Activated CD8-positive, alpha-beta memory T cell treated with anti-CD3 and anti-CD28 coated beads, Interleukin-2, amount 50 U/mL, for 24 hours (primary cell): ENCODE data around the gene ALPL.
"Not testable (repeated sequence)": the region's sequence is repeated elsewhere in the genome, so short reads cannot be mapped to it uniquely, and the experiment has no call there.

Source experiments
- DNase-seq: peaks from one replicate; pipeline ENCODE4 v3.0.0-alpha.2; 2020; ENCODE audit errors: extremely low read depth

The ALPL gene

DNA sequence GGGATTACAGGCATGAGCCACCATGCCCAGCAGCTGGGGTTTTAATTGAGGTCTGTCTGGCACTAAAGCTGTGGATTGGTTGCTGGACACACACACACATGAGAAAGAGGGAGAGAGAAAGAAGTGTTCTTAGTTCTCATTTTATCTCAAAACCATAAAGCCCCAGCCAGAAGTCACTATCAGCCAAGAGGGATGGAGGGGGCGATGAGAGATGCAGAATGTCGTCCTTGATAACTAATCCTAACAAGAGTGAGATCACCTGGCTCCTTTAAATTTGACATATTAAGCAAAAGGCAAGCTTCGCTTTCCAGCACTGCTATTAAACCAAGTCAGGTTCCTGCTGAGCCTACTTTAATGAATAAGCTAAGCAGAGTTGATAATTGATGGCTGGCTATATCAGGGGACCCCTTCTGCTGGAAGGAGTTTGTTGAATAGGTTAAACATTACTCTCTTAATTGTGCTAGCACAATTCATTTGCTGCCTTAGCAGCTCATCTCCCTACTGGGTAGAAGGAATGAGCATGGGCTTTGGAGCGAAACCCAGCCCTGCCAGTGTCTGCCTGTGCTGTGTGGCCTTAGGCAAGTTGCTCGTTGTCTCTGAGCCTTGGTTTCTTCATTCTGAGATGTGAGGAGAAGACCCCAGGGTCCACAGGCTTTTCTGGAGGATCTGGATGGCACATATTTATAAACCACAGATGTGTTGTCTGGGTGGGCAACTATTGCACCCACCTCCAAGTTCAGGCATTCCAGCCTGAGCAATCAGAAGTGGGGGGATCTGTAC, 50.8 kb downstream of the ALPL start:
- no peak for DNase-seq

DNA sequence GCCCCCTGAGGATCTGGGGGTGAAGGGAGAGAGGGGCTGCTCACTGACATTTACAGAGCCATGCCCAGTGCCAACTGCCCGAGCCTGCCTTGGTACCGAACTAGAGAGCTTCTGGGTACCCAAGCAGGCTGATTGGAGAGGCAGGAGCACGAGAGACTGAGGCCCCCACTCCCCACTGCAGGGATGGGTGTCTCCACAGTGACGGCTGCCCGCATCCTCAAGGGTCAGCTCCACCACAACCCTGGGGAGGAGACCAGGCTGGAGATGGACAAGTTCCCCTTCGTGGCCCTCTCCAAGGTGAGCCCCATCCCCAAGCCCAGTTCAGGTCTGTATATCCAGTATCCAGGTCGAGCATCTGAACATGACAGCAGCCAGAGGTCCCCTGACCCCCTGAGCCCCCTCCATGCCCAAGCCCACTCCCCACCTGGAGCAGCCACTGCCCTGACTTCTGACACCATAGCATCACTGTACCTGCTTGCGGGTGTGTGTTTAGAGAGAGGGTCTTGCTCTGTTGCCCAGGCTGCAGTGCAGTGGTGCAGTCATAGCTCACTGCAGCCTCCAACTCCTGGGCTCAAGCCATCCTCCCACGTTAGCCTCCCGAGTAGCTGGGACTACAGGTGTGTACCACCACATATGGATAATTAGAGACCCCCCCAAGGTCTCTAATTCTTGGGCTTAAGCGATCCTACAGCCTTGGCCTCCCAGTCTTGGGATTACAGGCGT, 51.9 kb downstream of the ALPL start:
- no peak for DNase-seq

DNA sequence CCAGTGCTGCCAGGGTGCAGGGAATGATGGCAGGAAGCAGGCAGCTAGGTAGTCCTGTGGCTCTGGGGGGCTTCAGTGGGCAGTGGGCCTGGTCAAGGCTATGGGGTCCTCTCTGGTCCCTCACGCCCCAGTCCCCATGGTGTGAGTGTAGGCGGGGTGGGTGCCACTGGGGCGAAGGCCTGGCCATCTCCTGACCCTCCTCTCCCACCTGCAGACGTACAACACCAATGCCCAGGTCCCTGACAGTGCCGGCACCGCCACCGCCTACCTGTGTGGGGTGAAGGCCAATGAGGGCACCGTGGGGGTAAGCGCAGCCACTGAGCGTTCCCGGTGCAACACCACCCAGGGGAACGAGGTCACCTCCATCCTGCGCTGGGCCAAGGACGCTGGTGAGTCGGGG, 53.7 kb downstream of the ALPL start:
- no peak for DNase-seq

DNA sequence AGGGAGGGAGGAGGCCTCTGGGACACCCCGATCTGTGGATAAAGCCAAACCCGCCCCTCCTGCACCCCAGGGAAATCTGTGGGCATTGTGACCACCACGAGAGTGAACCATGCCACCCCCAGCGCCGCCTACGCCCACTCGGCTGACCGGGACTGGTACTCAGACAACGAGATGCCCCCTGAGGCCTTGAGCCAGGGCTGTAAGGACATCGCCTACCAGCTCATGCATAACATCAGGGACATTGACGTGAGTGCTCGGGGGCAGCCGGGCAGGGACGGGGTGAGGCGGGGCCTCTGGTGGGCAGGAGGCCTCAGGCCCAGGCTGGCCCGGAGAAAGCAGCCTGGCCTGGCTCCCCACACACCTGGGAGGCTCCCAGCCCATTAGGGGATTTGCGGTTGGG, 54.7 kb downstream of the ALPL start:
- no peak for DNase-seq

DNA sequence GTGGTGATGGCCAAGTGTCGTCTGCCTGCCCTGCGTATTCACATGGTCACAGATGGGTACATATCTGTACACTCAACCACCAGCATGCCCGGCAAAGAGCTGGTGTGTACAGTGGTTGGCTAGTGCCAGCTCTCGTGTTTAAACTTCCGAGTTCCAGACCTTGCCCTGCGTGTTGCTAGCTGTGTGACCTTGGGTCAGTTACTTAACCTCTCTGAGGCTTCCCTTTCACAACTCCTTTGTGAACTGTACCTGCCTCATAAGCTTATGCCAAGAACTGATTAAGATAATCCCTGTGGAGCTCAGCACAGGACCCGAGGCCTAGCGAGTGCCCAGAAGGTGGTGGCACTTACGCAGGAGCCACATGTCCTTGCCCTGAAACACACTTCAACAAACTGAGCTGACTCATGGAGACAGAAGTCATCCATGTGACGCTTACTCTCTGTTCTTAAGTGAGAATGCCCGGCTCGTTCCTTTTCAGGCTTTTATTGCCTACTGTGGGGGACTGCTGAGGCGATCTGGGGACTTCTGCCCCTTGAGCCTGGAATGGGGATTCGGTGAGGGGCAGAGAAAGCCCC, 55.4 kb downstream of the ALPL start:
- DNase-seq = no peak

DNA sequence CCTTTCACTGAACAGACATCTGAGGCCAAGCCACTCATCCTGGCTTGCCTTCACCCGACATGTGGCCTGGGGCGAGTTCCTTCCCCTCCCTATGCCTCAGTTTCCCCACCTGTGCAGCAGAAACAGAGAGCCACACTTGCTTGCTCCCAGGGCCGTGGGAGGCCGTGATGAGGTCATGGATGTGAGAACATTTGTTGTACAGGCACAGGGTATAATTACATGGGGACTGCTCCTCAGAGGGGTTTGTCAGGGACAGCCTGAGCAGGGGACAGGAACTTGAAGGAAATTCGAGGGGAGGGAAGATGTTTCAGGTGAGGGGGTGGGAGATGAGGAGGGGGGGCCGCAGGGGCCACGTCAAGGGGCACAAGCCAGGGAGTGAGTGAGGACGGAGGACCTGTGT, 56.1 kb downstream of the ALPL start:
- DNase-seq = no peak

DNA sequence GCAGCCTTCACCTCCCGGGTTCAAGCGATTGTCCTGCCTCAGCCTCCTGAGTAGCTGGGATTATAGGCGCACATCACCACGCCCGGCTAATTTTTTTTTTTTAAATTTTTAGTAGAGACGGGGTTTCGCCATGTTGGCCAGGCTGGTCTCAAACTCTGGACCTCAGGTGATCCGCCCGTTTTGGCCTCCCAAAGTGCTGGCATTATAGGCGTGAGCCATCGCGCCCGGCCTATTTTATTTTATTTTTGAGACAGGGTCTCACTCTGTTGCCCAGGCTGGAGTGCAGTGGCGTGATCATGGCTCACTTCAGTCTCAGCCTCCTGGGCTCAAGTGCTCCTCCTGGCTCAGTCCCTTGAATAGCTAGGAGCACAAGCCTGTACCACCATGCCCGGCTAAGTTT, 57.1 kb downstream of the ALPL start:
- not testable (repeated sequence) for DNase-seq

DNA sequence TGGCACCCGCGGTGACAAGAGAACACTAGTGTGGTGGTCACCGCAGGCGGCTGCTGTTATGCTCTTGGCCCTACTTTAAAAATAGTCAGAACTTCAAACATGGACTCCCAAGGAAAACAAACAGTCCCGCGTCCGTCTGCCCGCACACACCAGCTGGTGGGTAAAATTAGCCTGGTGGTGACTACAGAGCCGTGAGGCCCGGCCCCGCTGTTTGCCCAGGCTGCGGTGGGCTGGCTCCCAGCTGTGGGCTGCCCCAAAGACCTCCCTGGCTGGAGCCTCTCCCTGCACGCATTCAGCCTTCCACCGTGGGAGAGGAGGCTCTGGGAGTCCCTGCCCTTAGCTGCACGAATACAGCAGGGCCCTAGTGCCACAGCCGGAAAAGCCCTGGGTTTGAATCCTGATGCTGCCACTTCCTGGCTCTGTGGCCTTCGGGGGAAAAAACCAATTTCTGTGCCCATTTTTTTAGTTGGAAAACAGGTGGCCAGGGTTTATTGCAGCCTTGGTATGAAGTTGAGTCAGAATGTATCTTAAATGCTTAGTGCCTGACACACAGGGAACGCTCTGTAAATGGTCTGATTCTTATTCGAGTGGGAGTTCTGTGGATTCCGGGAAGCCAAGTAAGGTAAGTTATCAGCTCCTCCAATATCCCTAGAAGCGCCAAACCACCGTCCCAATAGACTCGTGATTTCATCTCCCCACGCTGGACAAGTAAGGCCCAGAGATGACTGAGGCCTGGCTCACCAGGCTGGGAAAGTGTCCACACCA, 58.2 kb downstream of the ALPL start:
- no peak for DNase-seq

DNA sequence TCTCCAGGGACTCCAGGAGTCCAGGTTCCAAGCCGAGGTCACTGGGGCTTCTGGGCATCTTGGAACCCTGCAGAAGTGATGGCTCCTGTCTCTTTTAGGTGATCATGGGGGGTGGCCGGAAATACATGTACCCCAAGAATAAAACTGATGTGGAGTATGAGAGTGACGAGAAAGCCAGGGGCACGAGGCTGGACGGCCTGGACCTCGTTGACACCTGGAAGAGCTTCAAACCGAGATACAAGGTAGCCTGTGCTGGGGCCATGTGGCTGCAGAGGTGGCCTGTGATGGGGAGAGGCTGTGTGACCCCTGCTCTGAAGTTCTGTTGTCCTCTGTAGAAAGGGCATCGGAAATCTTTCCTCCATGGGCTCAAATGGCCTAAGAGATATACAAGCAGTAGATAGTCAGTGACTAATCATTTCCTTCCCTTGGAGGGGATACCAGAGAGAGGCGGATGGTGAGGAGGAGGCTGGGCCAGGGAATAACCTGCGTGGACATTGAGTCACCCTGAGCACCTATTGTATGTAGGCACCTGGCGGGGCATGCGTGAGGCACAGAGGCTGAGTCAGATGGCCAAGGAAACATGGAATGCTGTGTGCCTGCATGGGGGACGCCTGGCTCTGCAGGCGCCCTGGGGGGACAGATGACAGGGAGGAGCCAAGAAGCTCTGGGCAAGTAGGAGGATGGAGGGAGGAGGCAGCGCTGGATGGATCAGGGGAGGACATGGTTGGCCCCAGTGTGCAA, 59.0 kb downstream of the ALPL start:
- DNase-seq = no peak

DNA sequence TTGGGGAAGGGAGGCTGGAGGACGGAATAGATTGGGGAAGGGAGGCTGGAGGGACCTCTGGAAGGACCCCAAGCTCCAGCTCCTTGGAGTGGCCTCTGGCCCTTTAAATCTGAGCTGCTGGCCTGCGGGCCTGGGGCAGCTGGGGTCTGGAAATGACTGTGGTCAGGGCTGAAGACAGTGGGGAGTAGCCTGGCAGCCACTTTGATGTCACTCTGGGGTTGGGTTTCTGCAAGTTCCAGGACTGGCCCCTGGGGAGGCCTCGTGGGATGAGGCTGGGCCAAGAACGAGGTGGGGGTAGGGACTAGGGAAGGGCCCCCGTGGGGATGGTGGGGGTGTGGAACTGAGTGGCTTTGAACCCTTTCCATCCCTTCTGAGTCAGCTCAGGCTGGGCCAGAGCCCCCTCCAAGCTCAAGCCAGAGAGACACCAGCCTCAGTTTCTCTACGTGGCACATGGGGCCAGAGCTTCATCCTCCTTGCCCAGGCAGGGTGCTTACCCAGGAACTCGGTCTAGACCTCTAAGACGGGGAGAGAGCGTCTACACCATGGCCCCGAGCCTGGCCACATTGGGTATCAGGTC, 59.7 kb downstream of the ALPL start:
- no peak for DNase-seq

DNA sequence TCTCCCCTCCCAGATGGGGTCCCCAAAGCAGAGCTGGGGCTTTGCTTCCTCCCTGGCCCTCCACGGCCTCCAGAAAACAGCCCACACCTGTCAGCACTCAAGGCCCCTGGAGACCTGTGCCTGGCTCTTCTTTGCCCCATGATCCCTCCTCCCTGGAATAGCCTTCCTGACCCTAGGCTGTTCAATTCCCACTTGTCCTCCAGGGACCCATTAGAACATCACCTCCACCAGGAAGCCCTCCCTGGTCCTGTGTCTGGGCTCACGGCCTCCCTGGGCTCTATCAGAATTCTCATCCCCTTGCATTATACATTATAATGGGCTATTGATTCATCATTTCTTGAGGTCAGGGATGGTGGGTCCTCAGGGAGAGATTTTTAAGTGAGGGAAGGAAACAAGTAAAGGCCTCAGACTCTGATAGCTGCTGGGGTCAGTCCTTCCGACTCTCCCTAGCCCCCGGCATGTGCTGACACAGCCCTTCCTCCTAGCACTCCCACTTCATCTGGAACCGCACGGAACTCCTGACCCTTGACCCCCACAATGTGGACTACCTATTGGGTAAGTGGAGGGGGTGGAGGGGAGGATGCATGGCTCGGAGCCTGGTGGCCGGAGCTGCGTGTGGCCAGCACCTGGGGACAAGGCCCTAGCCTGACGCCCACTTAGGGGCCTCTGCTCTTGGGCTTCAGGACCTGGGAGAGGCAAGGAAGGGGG, 60.8 kb downstream of the ALPL start:
- no peak for DNase-seq

DNA sequence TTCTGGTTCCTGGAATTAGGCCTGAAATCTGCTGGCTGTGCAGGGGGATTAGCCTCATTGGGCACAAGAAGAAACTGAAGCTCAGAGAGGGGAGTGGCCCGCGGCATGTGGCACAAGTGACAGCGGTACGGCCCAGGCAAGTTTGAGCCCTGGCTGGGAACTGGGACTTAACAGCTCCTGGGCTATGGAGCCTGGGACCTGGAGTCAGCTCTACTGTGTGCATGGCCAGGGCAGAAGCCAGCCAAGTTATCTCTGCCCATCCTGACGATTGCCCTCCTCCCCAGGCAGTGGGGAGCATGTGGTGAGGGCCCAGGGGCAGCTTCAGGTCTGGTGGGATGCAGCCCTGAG, 61.3 kb downstream of the ALPL start:
- no peak for DNase-seq

DNA sequence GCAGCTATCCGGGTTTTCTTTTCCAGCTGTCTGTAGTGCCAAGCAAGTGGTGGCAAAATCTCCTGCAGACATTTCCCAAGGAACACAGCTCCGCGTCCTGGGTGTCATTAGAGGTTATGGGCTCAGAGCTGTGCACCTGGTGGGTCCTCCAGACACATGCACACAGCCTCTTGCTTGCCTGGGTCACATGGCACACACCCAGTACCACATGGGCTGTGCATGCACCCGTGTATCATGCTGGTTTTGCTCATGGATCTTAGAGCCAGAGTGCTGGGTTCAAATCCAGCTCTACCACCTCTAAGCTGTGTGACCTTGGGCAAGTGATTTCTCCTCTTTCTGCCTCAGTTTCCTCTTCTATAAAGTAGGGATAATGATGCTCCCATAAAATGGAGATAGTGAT, 61.7 kb downstream of the ALPL start:
- no peak for DNase-seq

DNA sequence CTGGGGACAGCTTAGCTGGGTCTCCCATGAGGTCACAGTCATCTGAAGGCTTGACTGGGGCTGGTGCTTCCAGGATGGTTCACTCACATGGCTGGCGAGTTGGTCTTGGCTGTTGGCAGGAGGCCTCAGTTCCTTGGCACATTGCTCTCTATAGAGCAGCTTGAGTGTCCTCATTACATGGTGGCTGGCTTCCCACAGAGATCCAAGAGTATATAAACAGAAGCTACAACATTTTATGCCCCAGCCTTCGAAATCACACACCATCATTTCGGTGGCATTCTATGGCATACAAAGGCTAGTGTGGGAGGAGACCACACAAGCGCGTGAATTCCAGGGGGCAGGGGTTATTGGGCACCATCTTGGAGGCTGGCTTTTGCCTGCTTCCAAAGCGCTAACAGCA, 63.0 kb downstream of the ALPL start:
- no peak for DNase-seq

DNA sequence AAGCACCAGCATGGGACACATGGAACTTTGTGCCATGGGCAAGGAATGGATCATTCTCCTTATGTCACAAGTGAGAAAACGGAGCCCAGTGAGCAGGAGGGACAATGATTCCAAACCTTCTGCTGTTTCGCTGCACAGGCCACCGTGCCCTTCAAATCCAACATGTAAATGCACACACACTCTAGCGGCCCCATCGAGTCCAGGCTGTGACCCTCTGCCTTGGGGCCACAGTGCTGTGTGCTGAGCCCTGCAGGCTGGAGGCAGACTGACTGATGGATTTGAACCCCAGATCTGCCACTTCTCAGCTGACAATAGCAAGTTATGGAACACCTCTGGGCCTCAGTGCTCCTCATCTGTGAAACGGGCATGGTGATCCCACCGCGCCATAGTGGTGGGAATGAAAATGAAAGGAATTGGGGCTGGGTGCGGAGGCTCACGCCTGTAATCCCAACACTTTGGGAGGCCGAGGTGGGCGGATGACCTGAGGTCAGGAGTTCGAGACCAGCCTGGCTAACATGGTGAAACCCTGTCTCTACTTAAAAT, 63.6 kb downstream of the ALPL start:
- no peak for DNase-seq

DNA sequence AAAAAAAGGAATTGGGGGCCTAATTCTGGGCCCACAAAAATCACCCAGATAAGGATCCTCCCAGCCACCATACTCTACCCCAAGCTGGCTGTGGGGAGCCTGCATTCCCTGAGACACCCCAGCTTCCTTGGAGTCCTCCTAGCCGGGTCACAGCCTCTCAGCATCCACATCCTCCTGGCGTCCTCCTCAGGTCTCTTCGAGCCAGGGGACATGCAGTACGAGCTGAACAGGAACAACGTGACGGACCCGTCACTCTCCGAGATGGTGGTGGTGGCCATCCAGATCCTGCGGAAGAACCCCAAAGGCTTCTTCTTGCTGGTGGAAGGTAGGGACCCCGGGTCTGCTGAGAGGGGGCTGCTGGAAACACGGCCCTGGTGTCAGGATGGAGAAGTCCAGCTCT, 64.3 kb downstream of the ALPL start:
- DNase-seq = no peak

DNA sequence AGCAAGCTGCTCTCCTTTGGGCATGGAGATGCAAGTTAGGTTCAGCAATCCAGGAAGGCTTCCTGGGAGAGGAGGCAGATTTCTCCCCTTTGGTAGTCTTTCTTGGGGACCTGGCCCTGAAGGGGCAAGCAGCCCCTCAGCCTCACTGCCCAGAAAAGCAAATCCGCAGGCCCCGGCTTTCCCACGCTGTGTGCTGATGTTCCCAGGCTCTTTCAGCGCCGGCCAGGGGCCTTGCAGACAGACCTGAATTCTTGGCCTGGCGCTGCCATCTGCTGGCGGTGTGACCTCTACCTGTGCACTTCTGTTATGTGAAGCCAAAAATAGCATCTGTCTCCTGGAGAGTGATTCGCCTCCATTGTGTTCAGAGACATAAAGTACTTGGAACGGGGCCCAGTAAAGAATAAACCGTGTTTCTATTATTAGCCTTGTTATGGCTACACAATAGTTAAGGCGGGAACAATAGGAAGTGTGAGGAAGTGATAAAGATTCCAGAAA, 64.8 kb downstream of the ALPL start:
- DNase-seq = no peak

DNA sequence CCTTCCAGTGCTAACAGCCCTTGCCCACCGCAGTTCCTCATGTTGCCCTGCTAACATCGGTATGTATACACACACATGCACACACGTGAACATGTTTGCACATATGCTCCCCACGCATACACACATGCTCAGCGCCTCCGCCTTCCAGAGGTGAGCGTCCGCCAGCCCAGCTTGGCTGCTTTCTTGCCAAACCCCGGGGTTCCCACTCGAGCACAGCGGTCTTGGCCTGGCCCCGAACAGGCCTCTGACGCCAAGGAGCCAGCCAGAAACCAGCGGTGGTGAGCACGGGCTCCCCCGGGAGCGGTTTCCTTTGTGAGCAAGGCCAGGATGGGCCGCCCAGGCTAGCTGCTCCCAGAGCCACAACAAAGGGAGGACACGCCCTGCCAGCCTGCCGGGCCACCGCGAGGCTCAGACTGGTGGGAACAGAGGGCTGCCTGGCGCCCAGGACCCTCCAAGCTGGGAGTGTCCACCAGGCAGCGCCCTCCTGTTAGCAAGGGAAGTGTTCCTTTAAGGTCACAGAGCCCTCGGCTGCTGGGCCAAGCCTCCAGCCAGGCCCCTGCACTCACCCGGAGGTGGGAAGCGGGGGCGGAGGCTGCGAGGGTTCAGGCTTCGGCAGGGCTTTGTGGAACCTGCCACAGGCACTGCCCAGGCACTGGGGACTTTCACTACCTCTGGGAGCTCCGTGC, 65.4 kb downstream of the ALPL start:
- no peak for DNase-seq

DNA sequence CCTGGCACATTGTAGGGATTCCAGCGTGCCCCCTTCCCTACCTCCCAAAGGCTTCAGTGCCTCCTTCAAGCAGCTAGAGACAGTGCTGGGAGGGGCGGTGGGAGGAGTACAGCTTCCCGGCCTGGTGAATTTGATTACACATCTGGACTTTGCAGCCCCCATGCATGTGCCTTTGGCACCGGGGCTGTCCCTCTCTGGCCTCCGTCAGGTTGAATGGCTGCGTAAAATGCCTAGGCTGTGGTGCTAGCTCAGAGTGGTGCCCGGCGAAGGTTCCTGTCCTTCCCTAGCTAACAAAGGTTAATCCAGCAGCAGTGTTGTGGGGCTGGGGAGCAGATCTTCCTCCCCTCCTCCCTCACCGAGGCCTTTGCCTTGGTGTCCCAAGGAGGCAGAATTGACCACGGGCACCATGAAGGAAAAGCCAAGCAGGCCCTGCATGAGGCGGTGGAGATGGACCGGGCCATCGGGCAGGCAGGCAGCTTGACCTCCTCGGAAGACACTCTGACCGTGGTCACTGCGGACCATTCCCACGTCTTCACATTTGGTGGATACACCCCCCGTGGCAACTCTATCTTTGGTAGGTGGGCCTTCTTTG, 66.2 kb downstream of the ALPL start:
- DNase-seq = no peak
